ENCODE measurements around the gene MBD3.

MBD3 gene

GRCh38 chr19:1574354-1575136 lies 18.1 kb downstream of the MBD3 start:
- no peak overlapping the region for H3K14ac ChIP-seq (ENCODE audit: low read length)
- no peak overlapping the region for H3K4me2 ChIP-seq (ENCODE audit: insufficient read depth, low read length, poor library complexity, severe bottlenecking)
- no peaks in the 10 kb centered on the region for H3K9me3 ChIP-seq (replicated peaks in 1 of 2; ENCODE audit: control insufficient read depth in 2 of 2, insufficient read depth in 1 of 2, low read depth in 1 of 2, low read length in 2 of 2)
- peak overlapping the region; percentile 52 for H3K23ac ChIP-seq (ENCODE audit: low read depth, low read length, poor library complexity)
- H3K4ac ChIP-seq (ENCODE audit: low read length): no peak overlapping the region
- no peaks in the 10 kb centered on the region for H3K4me1 ChIP-seq (ENCODE audit: control insufficient read depth in 2 of 2, insufficient read depth in 1 of 2, low read depth in 1 of 2, low read length in 2 of 2)
- no peaks in the 10 kb centered on the region for H3K27me3 ChIP-seq (ENCODE audit: control insufficient read depth in 3 of 3, insufficient read depth in 3 of 3, low read depth in 1 of 3, low read length in 3 of 3)
- no peak overlapping the region for H3K18ac ChIP-seq (ENCODE audit: low read length)
- H3K79me1 ChIP-seq (ENCODE audit: low read depth, low read length): peaks cover 3% of the 10 kb centered on the region
- no peak overlapping the region for H2BK120ac ChIP-seq (ENCODE audit: low read depth, low read length)
- H3K4me3 ChIP-seq (ENCODE audit: low read length in 2 of 2): no peak overlapping the region
- no peak overlapping the region for H4K8ac ChIP-seq (ENCODE audit: low read depth, low read length)
- H2BK5ac ChIP-seq (ENCODE audit: low read length): peak overlapping the region; percentile 44
- H2AFZ ChIP-seq (ENCODE audit: low read length): no peak overlapping the region
- no peak overlapping the region for H2BK15ac ChIP-seq (ENCODE audit: low read length)
- H2AK5ac ChIP-seq (ENCODE audit: low read depth, low read length): no peak overlapping the region
- H3K27ac ChIP-seq (replicated peaks; ENCODE audit: low read length): peak overlapping the region; percentile 27
- no CpG with 5 or more reads among the region's 34 CpGs for WGBS, 2 donors (ENCODE audit: extremely low coverage in 2 of 2, insufficient read length in 2 of 2, insufficient replicate concordance in 1 of 2)
- no peak for DNase-seq (ENCODE audit: low spot score)
- H3K9ac ChIP-seq (ENCODE audit: low read depth, low read length, poor library complexity): no peak overlapping the region
- peaks cover 28 to 38% of the 10 kb centered on the region in 2 donors for H3K36me3 ChIP-seq (replicated peaks in 1 of 2; ENCODE audit: control insufficient read depth in 2 of 2, insufficient read depth in 2 of 2, low read length in 2 of 2)
- no peak overlapping the region for H2BK12ac ChIP-seq (ENCODE audit: low read length)
- peak overlapping the region; percentile 43 for H4K91ac ChIP-seq (ENCODE audit: low read depth, low read length, poor library complexity)

- H3K4me2 ChIP-seq (ENCODE audit: insufficient read depth, low read length, poor library complexity, severe bottlenecking): no peak overlapping the region
- no peak overlapping the region for H2AK5ac ChIP-seq (ENCODE audit: low read depth, low read length)
- no peak for DNase-seq (ENCODE audit: low spot score)
- H2BK12ac ChIP-seq (ENCODE audit: low read length): no peak overlapping the region
- H3K27ac ChIP-seq (replicated peaks; ENCODE audit: low read length): no peak overlapping the region
- no peak overlapping the region for H2BK120ac ChIP-seq (ENCODE audit: low read depth, low read length)
- no peak overlapping the region for H2BK5ac ChIP-seq (ENCODE audit: low read length)
- H3K36me3 ChIP-seq (replicated peaks in 1 of 2; ENCODE audit: control insufficient read depth in 2 of 2, insufficient read depth in 2 of 2, low read length in 2 of 2): peaks cover 20 to 22% of the 10 kb centered on the region in 2 donors
- no peak overlapping the region for H2BK15ac ChIP-seq (ENCODE audit: low read length)
- peaks cover 0 to 6% of the 10 kb centered on the region in 2 donors for H3K9me3 ChIP-seq (replicated peaks in 1 of 2; ENCODE audit: control insufficient read depth in 2 of 2, insufficient read depth in 1 of 2, low read depth in 1 of 2, low read length in 2 of 2)
- H3K4ac ChIP-seq (ENCODE audit: low read length): no peak overlapping the region
- no peak overlapping the region for H4K91ac ChIP-seq (ENCODE audit: low read depth, low read length, poor library complexity)
- H3K27me3 ChIP-seq (ENCODE audit: control insufficient read depth in 3 of 3, insufficient read depth in 3 of 3, low read depth in 1 of 3, low read length in 3 of 3): peaks cover 0 to 6% (median 0%) of the 10 kb centered on the region in 3 experiments
- no peaks in the 10 kb centered on the region for H3K79me1 ChIP-seq (ENCODE audit: low read depth, low read length)
- no peak overlapping the region for H3K4me3 ChIP-seq (ENCODE audit: low read length in 2 of 2)
- H2AFZ ChIP-seq (ENCODE audit: low read length): no peak overlapping the region
- no peak overlapping the region for H4K8ac ChIP-seq (ENCODE audit: low read depth, low read length)
- H3K9ac ChIP-seq (ENCODE audit: low read depth, low read length, poor library complexity): no peak overlapping the region
- WGBS, 2 donors (ENCODE audit: extremely low coverage in 2 of 2, insufficient read length in 2 of 2, insufficient replicate concordance in 1 of 2): no CpG with 5 or more reads among the region's 9 CpGs
- no peak overlapping the region for H3K14ac ChIP-seq (ENCODE audit: low read length)
- no peak overlapping the region for H3K23ac ChIP-seq (ENCODE audit: low read depth, low read length, poor library complexity)
- H3K18ac ChIP-seq (ENCODE audit: low read length): no peak overlapping the region
- no peaks in the 10 kb centered on the region for H3K4me1 ChIP-seq (ENCODE audit: control insufficient read depth in 2 of 2, insufficient read depth in 1 of 2, low read depth in 1 of 2, low read length in 2 of 2)
Measured at GRCh38 chr19:1572795-1573194, 19.9 kb downstream of the MBD3 start.

GRCh38 chr19:1571358-1571757 lies 21.3 kb downstream of the MBD3 start:
- no peak overlapping the region for H2BK120ac ChIP-seq (ENCODE audit: low read depth, low read length)
- no peak for DNase-seq (ENCODE audit: low spot score)
- H3K14ac ChIP-seq (ENCODE audit: low read length): no peak overlapping the region
- peaks cover 7 to 8% of the 10 kb centered on the region in 2 donors for H3K36me3 ChIP-seq (replicated peaks in 1 of 2; ENCODE audit: control insufficient read depth in 2 of 2, insufficient read depth in 2 of 2, low read length in 2 of 2)
- H3K4me1 ChIP-seq (ENCODE audit: control insufficient read depth in 2 of 2, insufficient read depth in 1 of 2, low read depth in 1 of 2, low read length in 2 of 2): no peaks in the 10 kb centered on the region
- H3K27ac ChIP-seq (replicated peaks; ENCODE audit: low read length): no peak overlapping the region
- H3K4me2 ChIP-seq (ENCODE audit: insufficient read depth, low read length, poor library complexity, severe bottlenecking): no peak overlapping the region
- peaks cover 0 to 6% of the 10 kb centered on the region in 2 donors for H3K9me3 ChIP-seq (replicated peaks in 1 of 2; ENCODE audit: control insufficient read depth in 2 of 2, insufficient read depth in 1 of 2, low read depth in 1 of 2, low read length in 2 of 2)
- no peak overlapping the region for H3K18ac ChIP-seq (ENCODE audit: low read length)
- H2BK15ac ChIP-seq (ENCODE audit: low read length): no peak overlapping the region
- peak overlapping the region; percentile 22 for H3K23ac ChIP-seq (ENCODE audit: low read depth, low read length, poor library complexity)
- H2BK12ac ChIP-seq (ENCODE audit: low read length): no peak overlapping the region
- peaks cover 0 to 6% (median 0%) of the 10 kb centered on the region in 3 experiments for H3K27me3 ChIP-seq (ENCODE audit: control insufficient read depth in 3 of 3, insufficient read depth in 3 of 3, low read depth in 1 of 3, low read length in 3 of 3)
- no peak overlapping the region for H3K4me3 ChIP-seq (ENCODE audit: low read length in 2 of 2)
- no peak overlapping the region for H4K91ac ChIP-seq (ENCODE audit: low read depth, low read length, poor library complexity)
- H3K9ac ChIP-seq (ENCODE audit: low read depth, low read length, poor library complexity): no peak overlapping the region
- WGBS, 2 donors (ENCODE audit: extremely low coverage in 2 of 2, insufficient read length in 2 of 2, insufficient replicate concordance in 1 of 2): no CpG with 5 or more reads among the region's 12 CpGs
- peaks cover 2% of the 10 kb centered on the region for H3K79me1 ChIP-seq (ENCODE audit: low read depth, low read length)
- H2AFZ ChIP-seq (ENCODE audit: low read length): no peak overlapping the region
- H2AK5ac ChIP-seq (ENCODE audit: low read depth, low read length): no peak overlapping the region
- H2BK5ac ChIP-seq (ENCODE audit: low read length): no peak overlapping the region
- no peak overlapping the region for H3K4ac ChIP-seq (ENCODE audit: low read length)
- H4K8ac ChIP-seq (ENCODE audit: low read depth, low read length): no peak overlapping the region

GRCh38 chr19:1570836-1571235 lies 21.8 kb downstream of the MBD3 start:
- no peak overlapping the region for H2AK5ac ChIP-seq (ENCODE audit: low read depth, low read length)
- H2AFZ ChIP-seq (ENCODE audit: low read length): no peak overlapping the region
- H3K4me1 ChIP-seq (ENCODE audit: control insufficient read depth in 2 of 2, insufficient read depth in 1 of 2, low read depth in 1 of 2, low read length in 2 of 2): peaks cover 3% of the 10 kb centered on the region in 2 donors
- no CpG with 5 or more reads among the region's 13 CpGs for WGBS, 2 donors (ENCODE audit: extremely low coverage in 2 of 2, insufficient read length in 2 of 2, insufficient replicate concordance in 1 of 2)
- no peak overlapping the region for H3K23ac ChIP-seq (ENCODE audit: low read depth, low read length, poor library complexity)
- no peak overlapping the region for H2BK15ac ChIP-seq (ENCODE audit: low read length)
- peaks cover 0 to 6% of the 10 kb centered on the region in 2 donors for H3K9me3 ChIP-seq (replicated peaks in 1 of 2; ENCODE audit: control insufficient read depth in 2 of 2, insufficient read depth in 1 of 2, low read depth in 1 of 2, low read length in 2 of 2)
- H3K79me1 ChIP-seq (ENCODE audit: low read depth, low read length): peaks cover 2% of the 10 kb centered on the region
- DNase-seq (ENCODE audit: low spot score): no peak
- no peak overlapping the region for H3K4ac ChIP-seq (ENCODE audit: low read length)
- H3K4me2 ChIP-seq (ENCODE audit: insufficient read depth, low read length, poor library complexity, severe bottlenecking): no peak overlapping the region
- H3K14ac ChIP-seq (ENCODE audit: low read length): no peak overlapping the region
- H3K36me3 ChIP-seq (replicated peaks in 1 of 2; ENCODE audit: control insufficient read depth in 2 of 2, insufficient read depth in 2 of 2, low read length in 2 of 2): peaks cover 3 to 7% of the 10 kb centered on the region in 2 donors
- peaks cover 0 to 6% (median 0%) of the 10 kb centered on the region in 3 experiments for H3K27me3 ChIP-seq (ENCODE audit: control insufficient read depth in 3 of 3, insufficient read depth in 3 of 3, low read depth in 1 of 3, low read length in 3 of 3)
- no peak overlapping the region for H3K18ac ChIP-seq (ENCODE audit: low read length)
- H3K4me3 ChIP-seq (ENCODE audit: low read length in 2 of 2): no peak overlapping the region
- no peak overlapping the region for H3K27ac ChIP-seq (replicated peaks; ENCODE audit: low read length)
- no peak overlapping the region for H2BK12ac ChIP-seq (ENCODE audit: low read length)
- no peak overlapping the region for H3K9ac ChIP-seq (ENCODE audit: low read depth, low read length, poor library complexity)
- no peak overlapping the region for H4K8ac ChIP-seq (ENCODE audit: low read depth, low read length)
- H4K91ac ChIP-seq (ENCODE audit: low read depth, low read length, poor library complexity): no peak overlapping the region
- H2BK120ac ChIP-seq (ENCODE audit: low read depth, low read length): no peak overlapping the region
- no peak overlapping the region for H2BK5ac ChIP-seq (ENCODE audit: low read length)

Measured in neuronal stem cell (in vitro differentiated cells).